GM19238 (cell line): ENCODE measurements around the gene NGEF.

Experiments used
- DNase-seq: peaks from one replicate; pipeline ENCODE4 v3.0.0; 2011; ENCODE audit warnings: low spot score; ENCODE audit not compliant: insufficient read length

The NGEF gene

DNA sequence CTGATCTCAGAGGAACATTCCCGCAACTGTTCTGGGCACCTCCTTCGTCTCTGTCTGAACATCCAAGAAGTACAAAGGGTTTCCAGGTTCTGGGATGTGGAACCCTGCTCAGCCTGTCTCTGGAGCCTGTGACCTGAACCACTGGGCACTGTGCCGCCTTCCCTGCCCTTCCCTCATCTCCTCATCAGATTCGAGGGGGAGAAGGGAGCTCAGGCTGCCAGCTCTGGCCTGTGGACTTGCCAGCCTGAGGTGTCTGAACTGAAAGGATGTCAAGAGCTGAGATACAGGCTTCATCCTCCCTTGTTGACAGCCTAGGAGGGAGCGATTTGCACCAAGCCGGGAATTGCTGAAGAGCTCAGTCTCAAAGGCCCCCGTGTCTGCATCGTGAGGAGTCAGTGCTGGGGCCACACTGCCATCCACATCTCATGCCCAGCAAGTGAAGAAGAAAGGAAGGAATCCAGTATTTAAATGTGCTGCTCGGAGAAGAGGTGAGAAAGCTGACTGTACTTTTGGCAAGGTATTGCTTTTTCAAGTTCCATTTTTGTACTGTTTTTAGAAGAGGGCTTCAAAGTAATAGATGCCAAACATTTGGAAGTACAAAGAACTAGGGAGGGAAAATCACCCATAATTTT is 32.0 kb upstream of the NGEF start:
- no peak for DNase-seq

DNA sequence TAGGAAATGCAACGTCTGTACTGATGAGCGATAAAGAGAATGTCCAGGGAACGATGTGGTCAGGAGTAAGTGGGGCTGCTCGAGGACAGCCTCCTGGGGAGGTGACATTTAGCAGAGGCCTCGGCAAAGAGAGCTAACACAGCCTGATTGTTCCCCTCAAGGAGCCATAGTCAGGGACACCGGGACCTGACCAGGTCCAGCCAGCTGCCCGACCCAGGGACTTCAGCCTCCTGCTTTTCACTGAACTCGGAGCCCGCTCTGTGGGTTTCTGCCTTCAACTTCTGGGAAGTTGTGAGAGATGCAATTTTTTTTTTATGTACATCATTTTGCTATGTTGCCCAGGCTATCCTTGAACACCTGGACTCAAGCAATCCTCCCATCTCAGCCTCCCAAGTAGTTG is 29.5 kb upstream of the NGEF start:
- no peak for DNase-seq

DNA sequence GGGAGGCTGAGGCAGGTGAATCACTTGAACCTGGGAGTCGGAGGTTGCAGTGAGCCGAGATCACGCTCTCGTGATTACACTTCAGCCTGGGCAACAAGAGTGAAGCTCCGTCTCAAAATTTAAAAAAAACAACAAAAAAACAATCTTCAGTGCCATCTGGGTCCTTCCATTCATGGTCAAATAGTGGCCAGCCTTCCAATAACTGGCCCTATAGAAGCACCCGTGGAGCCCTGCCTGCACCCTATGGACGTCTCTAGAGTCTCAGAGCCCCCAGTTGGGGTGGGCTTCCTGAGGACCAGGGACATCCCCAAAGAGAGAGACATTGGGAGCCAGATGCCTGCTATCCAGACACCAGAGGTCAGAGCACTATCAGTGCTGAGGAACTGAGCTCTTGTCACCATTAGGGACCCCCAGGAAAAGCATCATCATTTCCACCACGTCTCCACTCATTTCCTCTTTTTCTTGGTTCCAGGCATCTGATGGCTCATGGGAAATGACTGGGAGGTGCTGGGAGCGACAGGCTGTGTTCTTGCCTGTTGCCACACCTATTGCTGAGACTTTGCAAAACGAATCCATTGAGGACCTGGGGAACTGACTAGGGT is 28.8 kb upstream of the NGEF start:
- no peak for DNase-seq

DNA sequence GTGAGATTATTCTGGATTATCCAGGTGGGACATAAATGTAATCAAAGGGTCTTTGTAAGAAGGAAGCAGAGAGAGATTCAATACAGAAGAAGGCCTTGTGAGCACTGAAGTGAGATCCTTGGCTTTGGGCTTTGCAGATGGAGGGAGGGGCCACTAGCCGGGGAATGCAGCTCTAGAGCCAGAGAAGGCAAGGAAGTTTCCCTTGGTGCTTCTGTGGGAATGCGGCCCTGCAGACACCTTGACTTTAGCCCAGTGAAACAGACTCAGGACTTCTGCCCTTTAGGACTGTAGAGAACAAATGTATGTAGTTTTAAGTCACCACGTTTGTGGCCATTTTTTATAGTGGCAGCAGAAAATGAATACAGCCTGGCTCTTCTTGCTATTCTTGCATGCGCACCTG is 27.5 kb upstream of the NGEF start:
- no peak for DNase-seq

DNA sequence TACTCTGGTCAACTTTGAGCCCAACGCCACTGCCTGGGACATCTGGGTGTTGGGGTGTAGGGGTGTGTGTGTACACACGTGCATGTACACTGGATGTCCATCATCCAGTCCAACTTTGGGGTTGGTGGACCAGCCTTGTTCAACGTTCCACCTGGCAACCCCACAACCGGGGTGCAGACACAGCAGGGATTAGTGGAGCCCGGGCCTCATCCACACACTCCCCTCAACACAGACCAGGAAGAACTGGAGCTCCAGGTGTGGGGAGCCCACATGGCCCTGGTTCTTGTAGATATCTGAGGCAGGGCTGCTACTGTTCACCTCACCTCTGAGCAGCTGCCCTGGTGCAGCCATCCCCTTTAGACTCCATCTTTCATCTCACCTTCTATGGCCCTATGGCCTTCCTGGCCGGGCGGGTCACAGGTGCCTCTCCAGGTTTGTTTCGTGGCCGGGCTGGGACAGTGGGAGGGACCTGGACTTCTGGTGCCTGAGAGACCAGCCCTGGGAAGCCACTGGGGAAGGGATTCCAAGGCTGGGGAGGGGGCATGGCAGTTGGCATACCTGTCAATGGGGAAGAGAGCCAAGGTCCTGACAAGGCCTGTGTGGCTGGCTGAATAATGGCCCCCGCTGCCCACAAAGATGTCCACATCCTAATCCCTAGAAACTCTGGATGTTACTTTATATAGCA is 26.9 kb upstream of the NGEF start:
- DNase-seq, result no peak

DNA sequence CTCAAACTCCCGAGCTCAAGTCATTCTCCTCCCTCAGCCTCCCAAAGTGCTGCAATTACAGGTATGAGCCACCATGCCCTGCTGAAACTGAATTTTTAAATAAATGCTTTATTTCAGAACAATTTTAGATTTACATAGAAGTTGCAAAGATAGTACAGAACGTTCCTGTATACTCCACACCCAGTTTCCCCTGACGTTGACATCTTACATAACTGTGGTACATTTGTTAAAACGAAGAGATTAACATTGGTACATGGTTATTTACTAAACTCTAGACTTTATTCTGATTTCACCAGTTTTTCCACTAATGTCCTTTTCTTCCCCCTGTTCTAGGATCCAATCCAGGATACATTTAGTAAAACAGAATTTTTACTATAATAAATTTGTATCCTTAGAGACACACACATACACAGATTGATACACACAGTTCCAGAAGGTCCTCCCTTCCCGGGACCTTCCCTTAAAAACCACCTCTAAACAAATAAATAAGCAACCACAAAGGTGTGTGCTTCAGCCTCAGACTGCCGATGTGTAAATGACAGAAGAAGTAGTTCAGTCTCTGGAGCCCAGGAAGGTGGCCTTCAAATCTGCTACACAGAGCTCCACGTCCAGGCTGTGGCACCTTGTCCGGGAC is 26.3 kb upstream of the NGEF start:
- no peak for DNase-seq

DNA sequence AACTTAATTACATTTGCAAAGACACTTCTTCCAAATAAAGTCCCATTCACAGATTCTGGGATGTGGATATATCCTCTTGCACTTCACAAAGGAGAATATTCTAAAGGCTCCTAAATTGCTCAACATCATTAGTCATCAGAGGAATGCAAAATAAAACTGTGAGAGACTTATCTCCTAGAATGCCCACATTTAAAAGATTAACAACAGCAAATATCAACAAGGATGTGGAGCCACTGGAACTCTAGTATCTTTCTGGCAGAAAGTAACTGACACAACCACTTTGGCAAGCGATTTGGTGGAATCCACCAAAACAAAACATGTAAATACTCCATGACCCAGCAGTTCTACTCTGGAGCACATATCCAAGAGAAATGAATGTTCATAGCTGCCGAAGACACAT is 24.0 kb upstream of the NGEF start:
- no peak for DNase-seq

DNA sequence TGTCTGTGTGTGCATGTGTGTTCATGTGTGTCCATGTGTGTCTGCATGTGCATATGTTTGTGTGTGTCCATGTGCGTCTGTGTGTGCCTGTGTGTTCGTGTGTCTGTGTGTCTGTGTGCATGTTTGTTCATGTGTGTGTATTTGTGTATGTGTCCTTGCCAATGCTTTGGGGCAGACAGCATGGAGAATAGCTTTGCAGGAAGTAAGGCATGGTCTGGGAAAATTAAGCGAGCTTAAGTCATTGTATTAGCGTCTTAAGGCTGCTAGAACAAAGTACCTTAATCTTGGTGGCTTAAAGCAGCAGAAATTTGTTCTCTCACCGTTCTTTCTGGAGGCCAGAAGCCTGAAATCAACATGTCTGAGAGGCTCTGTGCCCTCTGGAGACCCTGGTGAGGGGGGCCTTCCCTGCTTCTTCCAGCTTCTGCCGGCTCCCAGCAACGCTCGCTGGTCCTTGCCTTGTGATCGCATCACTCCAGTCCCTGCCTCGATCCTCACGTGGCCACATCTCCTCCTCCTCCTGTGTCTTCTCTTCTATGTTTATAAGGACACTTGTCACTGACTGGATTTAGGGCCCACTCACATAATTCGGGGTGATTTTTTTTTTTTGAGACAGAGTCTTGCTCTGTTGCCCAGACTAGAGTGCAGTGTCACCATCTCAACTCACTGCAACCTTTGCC is 23.2 kb upstream of the NGEF start:
- no peak for DNase-seq

DNA sequence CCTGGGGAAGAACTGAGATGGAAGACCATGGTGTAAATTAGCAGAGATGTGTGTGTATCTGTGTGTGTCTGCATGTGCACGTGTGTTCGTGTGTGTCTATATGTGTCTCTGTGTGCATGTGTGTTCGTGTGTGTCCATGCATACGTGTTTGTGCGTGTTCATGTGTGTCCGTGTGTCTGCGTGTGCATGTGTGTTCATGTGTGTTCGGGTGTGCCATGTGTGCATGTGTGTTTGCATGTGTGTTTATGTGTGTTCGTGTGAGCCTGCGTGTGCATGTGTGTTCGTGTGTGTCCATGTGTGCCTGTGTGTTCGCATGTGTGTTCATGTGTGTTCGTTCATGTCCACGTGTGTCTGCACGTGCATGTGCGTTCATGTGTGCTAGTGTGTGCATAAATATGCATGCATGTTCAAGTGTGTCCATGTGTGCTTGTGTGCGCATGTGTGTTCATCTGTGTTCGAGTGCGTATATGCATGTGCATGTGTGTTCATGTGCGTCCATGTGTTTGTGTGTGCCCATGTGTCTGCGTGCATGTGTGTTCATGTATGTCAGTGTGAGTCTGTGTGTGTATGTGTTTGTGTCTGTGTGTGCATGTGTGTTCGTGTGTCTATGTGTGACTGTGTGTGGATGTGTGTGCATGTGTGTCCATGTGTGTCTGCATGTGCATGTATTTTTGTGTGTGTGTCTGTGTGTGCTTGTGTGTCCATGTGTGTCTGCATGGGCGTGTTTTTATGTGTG is 22.5 kb upstream of the NGEF start:
- no peak for DNase-seq

DNA sequence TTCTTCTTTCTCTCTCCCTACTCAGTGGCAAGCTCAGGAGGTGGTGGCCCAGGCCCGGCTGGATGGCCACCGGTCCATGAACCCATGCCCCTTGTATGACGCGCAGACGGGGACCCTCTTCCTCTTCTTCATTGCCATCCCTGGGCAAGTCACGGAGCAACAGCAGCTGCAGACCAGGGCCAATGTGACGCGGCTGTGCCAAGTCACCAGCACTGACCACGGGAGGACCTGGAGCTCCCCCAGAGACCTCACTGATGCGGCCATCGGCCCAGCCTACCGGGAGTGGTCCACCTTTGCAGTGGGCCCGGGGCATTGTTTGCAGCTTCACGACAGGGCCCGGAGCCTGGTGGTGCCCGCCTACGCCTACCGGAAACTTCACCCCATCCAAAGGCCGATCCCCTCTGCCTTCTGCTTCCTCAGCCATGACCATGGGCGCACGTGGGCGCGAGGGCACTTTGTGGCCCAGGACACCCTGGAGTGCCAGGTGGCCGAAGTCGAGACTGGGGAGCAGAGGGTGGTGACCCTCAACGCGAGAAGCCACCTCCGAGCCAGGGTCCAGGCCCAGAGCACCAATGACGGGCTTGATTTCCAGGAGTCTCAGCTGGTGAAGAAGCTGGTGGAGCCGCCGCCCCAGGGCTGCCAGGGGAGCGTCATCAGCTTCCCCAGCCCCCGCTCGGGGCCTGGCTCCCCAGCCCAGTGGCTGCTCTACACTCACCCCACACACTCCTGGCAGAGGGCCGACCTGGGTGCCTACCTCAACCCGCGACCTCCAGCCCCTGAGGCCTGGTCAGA is 21.2 kb upstream of the NGEF start:
- no peak for DNase-seq

DNA sequence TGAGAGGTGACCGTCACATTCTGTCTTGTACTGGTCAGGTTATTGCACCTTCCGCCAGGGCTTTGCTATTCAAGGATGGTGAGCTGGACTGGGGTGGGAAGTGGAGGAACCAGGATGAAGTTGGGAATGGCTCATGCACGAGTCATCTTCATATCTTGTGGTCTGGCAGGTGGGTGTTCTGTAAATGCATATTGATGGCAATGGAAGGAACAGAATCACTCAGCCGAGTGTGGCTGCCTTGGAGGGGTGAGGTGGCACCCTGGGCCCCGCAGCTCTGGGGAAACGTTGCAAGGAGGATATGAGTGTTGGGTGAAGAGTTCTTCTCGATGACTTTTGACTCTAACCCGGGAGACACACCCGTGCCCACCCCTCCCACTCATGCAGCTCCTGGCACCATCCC is 20.6 kb upstream of the NGEF start:
- no peak for DNase-seq

DNA sequence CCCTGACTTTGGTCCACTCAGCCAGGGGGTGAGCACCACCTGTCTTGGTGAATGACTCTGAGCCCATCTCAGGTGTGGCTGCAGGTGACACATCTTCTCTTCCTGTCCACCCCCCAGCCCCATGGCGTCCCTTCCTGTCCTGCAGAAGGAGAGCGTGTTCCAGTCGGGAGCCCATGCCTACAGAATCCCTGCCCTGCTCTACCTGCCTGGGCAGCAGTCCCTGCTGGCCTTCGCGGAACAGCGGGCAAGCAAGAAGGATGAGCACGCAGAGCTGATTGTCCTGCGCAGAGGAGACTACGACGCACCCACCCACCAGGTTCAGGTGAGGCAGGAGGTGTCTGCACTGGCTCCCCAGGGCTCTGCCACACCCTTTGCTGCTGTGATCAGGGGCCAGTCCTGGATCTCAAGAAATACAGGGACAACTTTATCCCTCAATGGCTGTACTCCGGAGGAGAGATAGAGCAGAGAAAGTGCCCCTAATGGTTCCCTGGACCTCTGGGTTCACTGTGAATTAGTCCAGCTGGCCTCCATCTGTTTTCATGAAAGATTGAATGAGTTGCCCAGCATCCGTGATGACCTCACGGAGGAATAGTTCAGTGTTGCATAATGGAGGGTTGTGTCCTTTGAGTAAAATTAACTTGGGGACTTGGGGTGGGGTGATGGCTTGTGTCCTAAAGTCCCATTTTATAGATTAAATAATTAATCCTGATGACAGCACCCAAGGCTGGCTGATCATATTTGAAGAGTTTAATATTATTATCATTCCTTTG is 19.7 kb upstream of the NGEF start, which contains the start of gene NEU2:
TSS of gene NEU2 (plus strand) at position 122 of the 770 bp plus-strand sequence. CDS start at position 122, 0 bp downstream.
- no peak for DNase-seq

DNA sequence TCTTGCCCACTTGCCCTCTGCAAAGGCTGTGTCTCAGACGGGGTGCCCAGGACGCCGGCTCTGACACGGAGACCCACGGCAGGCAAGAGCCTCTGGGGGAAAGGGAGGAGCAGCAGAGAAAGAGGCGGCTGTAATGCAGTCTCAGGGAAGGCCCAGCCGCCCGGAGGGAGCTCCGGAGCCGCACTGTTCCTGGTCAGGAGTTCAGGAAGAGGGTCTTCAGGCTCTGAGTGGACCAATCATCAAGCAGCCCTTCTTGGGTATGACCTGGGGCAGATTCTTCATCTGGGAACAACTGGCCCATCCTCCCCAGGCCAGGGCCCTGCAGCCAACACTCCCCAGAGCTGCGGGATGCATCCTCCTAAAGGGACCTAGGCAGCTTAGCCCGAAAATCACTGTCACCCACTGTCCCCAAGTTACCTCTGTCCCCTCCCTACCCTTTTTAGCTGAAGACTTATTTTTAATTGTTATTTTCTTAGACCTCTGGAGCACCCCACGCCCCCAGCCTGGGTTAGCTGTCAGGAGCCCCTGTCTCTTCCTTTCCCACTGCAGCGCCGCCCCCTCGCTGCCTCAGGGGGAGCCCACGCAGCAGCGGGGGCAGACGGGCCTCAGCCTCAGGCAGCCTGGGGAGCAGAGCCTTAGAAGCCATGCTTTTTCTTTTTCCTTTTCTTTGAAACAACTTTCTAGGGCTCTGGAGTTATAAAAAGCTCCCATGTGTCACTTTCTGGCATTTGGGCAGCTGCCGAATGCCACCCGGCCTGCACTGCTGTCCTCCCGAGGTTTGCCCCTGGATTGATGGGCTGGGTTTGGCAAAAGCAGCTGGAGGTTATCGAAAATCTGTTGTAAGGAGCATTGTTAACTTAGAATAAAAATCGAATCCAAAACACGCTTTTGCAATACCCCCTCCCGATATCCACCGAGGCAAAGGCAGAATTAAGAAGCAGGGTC is 18.8 kb upstream of the NGEF start:
- DNase-seq, result no peak

DNA sequence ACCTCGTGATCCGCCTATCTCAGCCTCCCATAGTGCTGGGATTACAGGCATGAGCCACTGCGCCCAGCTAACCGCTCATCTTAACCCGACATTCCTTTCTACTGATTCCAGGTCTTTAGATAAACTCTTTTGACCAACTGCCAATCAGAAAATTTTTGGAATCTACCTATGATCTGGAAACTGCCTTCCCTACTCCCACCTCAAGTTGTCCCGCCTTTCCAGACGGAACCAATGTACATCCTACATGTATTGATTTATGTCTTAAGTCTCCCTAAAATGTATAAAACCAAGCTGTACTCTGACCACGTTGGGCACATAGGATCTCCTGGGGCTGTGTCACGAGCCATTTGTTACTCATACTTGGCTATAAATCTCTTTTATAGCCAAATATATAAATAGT is 16.3 kb upstream of the NGEF start:
- no peak for DNase-seq

DNA sequence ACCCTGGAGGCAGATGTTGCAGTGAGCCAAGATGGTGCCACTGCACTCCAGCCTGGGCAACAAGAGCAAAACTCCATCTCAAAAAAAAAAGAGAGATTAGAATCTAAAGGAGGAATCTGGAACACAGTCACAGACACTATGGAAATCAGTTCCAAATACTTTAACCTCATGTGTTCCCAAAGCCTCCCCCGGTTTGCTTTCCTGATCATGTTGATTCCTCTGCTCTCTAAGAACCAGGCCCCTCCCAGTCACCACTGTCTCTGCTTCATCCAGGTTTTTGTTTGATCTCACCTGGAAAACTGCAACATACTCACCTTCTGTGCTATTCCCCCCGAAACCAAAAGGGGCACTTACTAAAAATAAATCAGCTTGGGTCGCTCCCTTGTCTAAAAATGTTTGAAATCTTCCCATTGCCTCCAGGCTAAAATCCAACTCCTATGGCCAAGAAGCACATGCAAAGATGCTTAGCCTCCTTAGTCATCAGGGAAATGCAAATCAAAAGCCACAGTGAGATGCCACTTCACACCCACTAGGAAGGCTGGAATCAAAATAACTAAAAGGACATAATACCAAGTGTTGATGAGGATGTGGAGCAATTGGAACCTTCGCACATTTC is 13.2 kb upstream of the NGEF start:
- no peak for DNase-seq

DNA sequence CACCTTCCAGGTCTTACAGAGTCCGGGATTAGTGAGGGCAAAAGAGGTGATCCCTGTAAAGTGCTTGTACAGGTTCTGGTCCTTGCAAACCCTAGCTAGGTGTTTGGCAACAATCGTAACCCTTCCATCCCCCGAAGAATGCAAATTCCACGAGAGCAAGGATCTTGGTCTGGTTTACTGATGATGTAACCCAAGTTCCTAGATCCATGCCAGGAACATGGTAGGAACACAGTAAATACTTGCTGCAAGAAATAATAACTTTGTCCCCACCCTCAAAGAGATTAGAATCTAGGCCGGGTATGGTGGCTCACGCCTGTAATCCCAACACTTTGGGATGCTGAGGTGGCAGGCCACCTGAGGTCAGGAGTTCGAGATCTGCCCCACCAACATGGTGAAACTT is 12.7 kb upstream of the NGEF start:
- no peak for DNase-seq

DNA sequence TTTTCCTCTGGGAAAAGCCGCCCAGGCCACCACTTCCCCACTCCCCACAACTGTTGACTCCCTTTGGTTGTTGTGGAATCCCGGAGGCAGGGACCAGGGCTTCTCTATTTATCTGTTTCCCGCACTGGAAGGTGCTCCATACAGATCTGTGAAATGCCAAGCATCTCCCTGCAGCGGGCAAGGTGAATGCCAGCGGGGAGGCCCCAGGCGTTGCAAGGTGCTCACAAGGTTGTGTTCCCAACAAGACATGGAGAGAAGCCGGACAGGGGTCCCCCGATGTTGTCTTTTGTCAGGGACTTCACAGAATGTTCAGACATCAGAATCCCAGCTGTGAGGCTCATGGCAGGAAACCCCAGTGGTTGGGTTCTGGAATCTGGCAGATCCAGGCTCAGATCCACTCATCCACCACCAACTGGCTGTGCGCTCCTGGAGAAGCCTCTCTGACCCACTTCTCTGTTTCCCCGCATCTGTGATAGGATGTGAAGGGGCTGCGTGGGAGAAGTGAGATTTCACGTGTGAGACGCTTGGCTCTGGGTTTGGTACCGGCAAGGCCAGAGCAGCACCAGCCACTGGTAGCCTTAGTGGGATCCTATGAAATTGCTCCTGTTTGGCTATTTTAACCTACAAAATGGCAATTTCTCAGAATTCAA is 10.8 kb upstream of the NGEF start:
- no peak for DNase-seq
